ENCODE results near the gene RASGRF2.

The RASGRF2 gene

GRCh38 chr5:80951366-80951765 is 8.8 kb upstream of the RASGRF2 start:
- DNase-seq = no peak

DNA sequence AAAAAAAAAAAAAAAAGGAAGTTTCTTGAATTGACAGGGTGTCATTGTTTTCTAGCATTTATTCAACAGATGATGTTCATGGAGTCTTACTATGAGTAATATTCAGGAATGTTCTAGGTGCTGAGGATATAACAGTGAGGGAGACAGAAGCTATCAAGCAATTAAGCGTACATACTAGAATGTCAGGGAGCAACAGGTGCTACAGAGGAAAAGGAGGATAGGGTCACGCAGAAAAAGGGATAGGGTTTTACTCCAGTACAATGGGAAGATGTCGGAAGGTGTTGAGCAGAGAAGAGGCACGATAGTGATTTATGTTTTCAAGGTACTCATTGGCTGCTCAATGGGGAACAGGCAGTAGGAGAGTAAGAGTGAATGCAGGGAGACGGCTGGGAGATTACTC is 6.6 kb upstream of the RASGRF2 start:
- DNase-seq = no peak

DNA sequence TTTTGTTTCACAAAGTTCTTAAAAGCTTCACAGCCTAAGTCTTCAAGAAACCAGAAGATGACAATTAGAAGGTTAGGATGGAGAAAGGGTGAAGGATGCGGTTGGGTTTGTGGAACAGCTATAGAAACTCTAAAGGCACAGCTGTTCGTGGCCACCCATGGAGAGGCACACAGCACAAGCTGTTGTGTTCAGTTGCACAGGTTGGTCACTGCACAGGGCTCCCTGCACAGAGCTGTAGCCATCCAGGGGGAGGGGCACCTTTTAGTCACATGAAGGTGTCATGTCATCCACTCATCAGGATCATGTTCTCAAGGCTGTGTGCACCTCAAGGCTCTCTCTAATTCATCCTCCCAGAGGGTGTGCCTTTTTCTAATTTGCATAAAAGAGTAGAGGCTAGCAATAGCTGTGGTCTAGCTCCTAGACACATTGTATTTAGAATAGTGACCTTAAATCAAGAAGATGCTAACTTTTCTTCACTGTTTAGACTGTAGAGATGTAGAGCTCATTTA is 5.0 kb upstream of the RASGRF2 start:
- DNase-seq = no peak

DNA sequence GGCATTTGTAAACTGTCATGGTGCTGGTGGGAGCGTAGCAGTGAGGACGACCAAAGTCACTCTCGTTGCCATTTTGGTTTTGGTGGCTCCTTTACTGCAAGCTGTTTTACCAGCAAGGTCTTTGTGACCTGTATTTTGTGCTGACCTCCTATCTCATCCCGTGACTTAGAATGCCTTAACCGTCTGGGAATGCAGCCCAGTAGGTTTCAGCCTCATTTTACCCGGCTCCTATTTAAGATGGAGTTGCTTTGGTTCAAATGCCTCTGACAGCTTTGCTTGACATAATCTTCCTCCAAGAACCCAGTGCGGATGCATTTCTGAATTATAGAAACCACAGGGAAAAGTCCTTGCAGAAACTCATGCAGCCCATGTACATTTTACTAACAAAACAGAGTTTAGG is 3.9 kb upstream of the RASGRF2 start:
- no peak for DNase-seq

DNA sequence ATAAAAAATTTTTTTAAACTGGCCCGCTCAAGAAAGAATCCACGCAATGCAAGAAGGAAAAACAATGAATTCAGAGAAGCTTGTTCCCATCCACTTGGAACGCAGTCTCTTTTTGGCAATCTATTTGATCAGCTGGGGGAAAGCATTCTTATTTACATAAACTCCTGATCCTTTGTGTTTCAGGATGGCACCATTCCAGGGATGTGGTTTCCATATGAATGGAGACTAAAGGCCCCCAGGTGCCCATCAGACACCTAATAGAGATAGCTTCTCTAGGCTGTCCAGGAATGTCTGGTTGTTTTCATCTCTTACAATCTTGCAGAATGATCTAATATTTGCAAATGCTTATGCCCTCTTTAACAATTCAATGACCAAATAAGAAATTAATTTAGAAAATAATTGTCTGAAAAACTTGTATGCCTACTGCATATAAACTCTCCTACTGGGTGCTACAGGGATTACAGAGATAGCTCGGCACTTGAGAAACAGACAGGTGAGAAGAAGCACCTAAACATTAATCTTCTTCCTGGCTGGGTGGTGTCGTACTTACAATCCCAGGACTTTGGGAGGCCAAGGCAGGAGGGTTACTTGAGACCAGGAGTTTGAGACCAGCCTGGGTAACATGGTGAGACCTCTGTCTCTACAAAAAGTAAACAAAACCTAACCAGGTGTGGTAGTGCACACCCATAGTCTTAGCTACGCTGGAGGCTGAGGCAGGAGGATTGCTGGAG is 3.0 kb upstream of the RASGRF2 start:
- DNase-seq = no peak

DNA sequence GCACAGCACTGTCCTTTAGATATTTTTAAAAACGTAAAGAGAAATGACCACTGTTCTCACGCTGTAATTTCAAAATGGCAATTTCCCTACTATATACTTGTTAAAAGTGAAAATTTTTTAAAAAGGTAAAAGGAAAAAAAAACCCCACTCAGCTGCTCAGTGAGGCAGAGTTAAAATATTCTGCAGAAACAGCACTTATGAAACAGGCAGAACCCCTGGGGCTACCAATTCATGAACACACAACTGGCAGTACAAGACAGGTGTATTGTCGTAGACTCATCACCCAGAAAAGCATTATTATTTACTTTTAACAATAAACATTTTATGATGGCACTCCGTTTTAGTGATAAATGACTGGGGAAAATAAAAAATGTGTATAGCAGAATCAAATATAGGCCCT is 1.5 kb upstream of the RASGRF2 start:
- DNase-seq = no peak

GRCh38 chr5:80959138-80959537 is 1.0 kb upstream of the RASGRF2 start:
- no peak for DNase-seq

DNA sequence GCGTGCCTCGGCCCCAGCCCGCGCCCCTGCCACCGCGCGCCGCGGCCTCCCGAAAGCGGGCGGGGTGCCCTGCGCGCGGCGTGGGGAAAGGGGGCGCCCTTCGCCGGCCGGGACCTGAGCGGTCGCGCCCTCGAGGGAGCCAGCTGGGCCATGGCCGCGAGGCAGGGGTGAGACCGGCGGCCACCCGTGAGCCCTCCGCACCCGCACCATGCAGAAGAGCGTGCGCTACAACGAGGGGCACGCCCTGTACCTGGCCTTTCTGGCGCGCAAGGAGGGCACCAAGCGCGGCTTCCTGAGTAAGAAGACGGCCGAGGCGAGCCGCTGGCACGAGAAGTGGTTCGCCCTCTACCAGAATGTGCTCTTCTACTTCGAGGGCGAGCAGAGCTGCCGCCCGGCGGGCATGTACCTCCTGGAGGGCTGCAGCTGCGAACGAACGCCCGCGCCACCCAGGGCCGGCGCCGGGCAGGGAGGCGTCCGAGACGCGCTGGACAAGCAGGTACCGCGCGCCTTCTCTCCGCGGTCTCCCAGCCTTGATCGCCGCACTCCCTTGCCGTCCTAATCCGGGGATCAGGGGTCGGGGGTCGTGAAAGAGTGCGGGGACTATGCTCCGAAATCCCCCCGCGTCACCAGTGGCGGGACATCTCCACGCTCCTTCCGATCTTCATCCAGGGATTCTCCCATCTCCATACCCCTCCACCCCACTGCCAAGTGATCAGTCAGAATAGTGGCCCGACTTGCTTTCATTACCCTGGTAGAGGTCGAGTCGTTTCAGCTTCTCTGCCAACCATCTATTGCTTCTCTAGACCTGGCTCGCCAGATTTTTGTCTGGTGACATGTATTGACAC is 590 bp downstream of the RASGRF2 start:
- no peak for DNase-seq

DNA sequence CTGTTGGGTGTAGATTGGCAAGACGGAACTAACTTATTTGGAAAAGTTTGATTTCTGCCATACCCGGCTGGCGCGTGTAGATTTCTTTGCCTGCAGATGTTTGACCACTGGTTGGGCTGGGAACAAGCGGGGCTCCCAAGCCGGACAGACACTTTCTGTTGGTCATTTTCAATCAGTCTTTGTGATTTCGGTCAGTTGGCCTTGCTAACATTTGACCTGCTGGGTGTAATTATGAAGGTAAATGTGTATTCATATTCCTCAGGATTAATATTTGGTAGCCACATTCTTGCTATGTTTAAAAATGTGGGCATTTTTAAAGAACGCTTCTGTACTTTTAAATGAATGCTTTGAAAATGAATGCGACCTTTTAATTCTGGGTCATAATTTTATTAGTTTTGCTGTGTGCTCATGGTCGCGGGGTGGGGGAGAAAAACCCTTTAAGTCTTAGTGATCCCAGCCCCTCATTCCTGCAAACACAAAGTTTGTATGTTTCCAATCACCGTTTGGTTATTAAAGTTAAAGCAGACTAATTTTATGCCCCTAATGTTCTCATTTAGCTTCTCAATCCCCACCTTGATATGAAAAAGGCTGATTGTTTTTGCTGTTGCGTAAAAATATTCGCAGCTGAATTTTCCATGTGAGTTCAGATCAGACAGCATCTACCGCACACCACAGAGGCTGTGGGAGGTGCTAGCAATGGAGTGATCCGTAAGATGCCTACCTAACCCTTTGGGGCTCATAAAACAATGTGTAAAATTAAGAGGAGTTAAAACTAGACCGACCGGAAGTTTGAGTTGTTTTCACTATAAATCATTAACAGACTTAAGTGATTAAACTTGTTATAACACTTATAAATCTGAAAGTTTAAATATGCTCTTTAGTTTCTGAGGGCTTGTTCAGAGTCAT is 1.5 kb downstream of the RASGRF2 start:
- no peak for DNase-seq

- DNase-seq = no peak
Measured at GRCh38 chr5:80962630-80963520, 2.7 kb downstream of the RASGRF2 start.

DNA sequence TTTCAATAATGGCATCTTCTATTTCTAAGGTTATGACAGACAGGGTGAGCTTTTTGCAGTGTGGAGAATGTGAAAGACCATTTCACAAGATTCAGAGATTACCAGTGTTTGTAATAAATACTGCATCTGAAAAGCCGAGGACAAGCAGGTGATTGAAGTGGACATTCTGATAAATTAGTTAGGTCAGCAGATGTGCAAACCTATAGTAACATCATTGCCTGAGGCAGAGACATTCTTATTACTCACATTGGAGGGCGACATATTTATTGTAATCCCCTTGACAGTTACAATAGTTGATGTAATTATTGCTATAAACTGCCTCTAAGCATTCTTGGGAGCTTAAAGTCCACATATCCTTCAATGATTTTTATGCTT is 3.3 kb downstream of the RASGRF2 start:
- DNase-seq = no peak

DNA sequence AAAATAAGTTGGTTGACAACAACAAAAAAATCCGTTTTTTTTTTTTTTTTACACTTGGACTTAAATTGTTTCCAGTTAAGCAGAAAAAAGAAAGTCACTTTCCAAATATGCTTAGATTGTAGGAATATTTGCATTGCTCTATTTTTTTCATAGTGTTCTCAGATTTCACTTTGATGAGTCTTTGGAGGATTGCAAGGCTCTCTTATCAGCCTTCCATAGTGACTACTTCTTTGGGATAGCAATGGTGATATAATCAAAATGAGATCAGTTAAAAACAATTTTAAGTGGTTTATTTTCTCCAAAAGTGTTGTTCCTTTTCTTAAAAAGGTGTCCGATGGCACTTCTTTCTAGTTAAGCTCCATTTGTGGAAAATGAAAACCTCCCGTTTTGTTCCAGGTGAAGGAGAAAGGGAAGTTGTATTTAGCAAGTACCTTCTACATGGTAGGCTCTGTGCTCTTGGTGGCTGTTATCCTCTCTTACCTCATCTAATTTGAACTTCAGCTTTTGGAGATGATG is 3.9 kb downstream of the RASGRF2 start:
- DNase-seq = peak; percentile 55

- no peak for DNase-seq
Measured at GRCh38 chr5:80964491-80964890, 4.3 kb downstream of the RASGRF2 start.

DNA sequence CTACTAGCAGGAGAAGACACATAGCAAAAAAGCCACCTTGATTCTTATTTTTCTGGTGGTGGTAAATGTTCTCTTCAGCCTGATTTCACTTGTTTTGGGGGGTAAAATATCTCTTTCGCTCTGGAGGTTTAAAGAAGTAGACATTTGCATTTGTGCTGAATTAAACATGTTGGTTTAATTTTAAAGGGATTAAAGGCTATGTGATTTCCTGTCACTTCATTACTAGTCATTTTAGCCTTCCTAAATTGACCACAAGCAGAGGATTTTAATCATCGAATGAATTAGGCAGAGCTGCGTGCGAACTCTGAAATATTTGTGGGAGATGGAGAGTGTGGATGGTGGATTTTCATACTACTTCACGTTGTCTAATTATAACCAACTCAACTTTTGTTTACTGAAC is 4.8 kb downstream of the RASGRF2 start:
- no peak for DNase-seq

GRCh38 chr5:80967500-80968181 is 7.5 kb downstream of the RASGRF2 start:
- peak; percentile 82 for DNase-seq

GRCh38 chr5:80973027-80973426 is 12.9 kb downstream of the RASGRF2 start:
- DNase-seq = no peak

- DNase-seq = peak; percentile 29
Measured at GRCh38 chr5:80975065-80975464, 14.9 kb downstream of the RASGRF2 start.

GRCh38 chr5:80976985-80977384 is 16.8 kb downstream of the RASGRF2 start:
- no peak for DNase-seq

GRCh38 chr5:80977764-80978163 is 17.6 kb downstream of the RASGRF2 start:
- no peak for DNase-seq

GRCh38 chr5:80978772-80979317 is 18.7 kb downstream of the RASGRF2 start:
- DNase-seq = no peak

- DNase-seq = no peak
Measured at GRCh38 chr5:80982093-80982492, 21.9 kb downstream of the RASGRF2 start.

Data from fibroblast of skin of back (primary cell).